GM12891 (cell line): ENCODE data around the gene ADH4.

Experiments used
- POLR2A ChIP-seq: IDR thresholded peaks from 2 replicates; pipeline ENCODE4 v1.6.1; 2011; ENCODE audit warnings: low read depth, low read length, control low read depth
- POLR2AphosphoS5 ChIP-seq: IDR thresholded peaks from 2 replicates; pipeline ENCODE4 v1.6.1; 2011; ENCODE audit warnings: low read depth, low read length, control low read depth
- POU2F2 ChIP-seq: IDR thresholded peaks from 2 replicates; pipeline ENCODE4 v1.6.1; 2011; ENCODE audit warnings: low read depth, mild to moderate bottlenecking, control low read depth, low read length, moderate library complexity
- SPI1 ChIP-seq: IDR thresholded peaks from 2 replicates; pipeline ENCODE4 v1.6.1; 2011; ENCODE audit warnings: low read depth, low read length, control low read depth
- TAF1 ChIP-seq: IDR thresholded peaks from 2 replicates; pipeline ENCODE4 v1.6.1; 2011; ENCODE audit warnings: low read depth, low read length, control low read depth

GRCh38 chr4:99103166-99103565 is 40.9 kb downstream of the ADH4 start:
- TF ChIP-seq POLR2A = no peak
- TF ChIP-seq TAF1 = no peak
- TF ChIP-seq POLR2AphosphoS5 = no peak
- TF ChIP-seq SPI1 = no peak
- TF ChIP-seq POU2F2 = no peak
